TTC549 (cell line): ENCODE results near the gene MPEG1.

Experiments used
- FAIRE-seq: peaks from 2 replicates; lab custom pipeline; 2012; peaks lifted over from hg19 to GRCh38; lab: Jason Lieb, UNC

MPEG1 gene

GRCh38 chr11:59212744-59213631 is at the start of gene MPEG1:
TSS of gene MPEG1 (minus strand) at chr11:59212927. CDS start at chr11:59212865, 62 bp downstream.
- no peak for FAIRE-seq

GRCh38 chr11:59262177-59262818 is 49.6 kb upstream of the MPEG1 start:
- no peak for FAIRE-seq

GRCh38 chr11:59261150-59261549 is 48.4 kb upstream of the MPEG1 start:
- FAIRE-seq: no peak

GRCh38 chr11:59259867-59260475 is 47.2 kb upstream of the MPEG1 start:
- no peak for FAIRE-seq

- FAIRE-seq: no peak
Measured at GRCh38 chr11:59259047-59259446, 46.3 kb upstream of the MPEG1 start.

GRCh38 chr11:59255281-59255680 is 42.6 kb upstream of the MPEG1 start:
- FAIRE-seq: no peak

GRCh38 chr11:59254286-59254685 is 41.6 kb upstream of the MPEG1 start:
- FAIRE-seq: no peak

- FAIRE-seq: no peak
Measured at GRCh38 chr11:59253001-59253400, 40.3 kb upstream of the MPEG1 start.

- FAIRE-seq: no peak
Measured at GRCh38 chr11:59249535-59249934, 36.8 kb upstream of the MPEG1 start.

GRCh38 chr11:59247531-59248227 is 35.0 kb upstream of the MPEG1 start:
- no peak for FAIRE-seq

- no peak for FAIRE-seq
Measured at GRCh38 chr11:59243633-59244032, 30.9 kb upstream of the MPEG1 start.

GRCh38 chr11:59240322-59240721 is 27.6 kb upstream of the MPEG1 start:
- FAIRE-seq: peak; percentile 3

GRCh38 chr11:59226396-59226795 is 13.7 kb upstream of the MPEG1 start:
- FAIRE-seq: no peak

GRCh38 chr11:59225017-59225416 is 12.3 kb upstream of the MPEG1 start:
- FAIRE-seq: no peak

GRCh38 chr11:59224351-59224928 is 11.7 kb upstream of the MPEG1 start:
- no peak for FAIRE-seq

- FAIRE-seq: no peak
Measured at GRCh38 chr11:59223611-59224010, 10.9 kb upstream of the MPEG1 start.

GRCh38 chr11:59223177-59223576 is 10.4 kb upstream of the MPEG1 start:
- FAIRE-seq: no peak

- FAIRE-seq: no peak
Measured at GRCh38 chr11:59222464-59223060, 9.8 kb upstream of the MPEG1 start.

- FAIRE-seq: no peak
Measured at GRCh38 chr11:59221441-59221840, 8.7 kb upstream of the MPEG1 start.

GRCh38 chr11:59219836-59220235 is 7.1 kb upstream of the MPEG1 start:
- no peak for FAIRE-seq

- FAIRE-seq: no peak
Measured at GRCh38 chr11:59218893-59219292, 6.2 kb upstream of the MPEG1 start.

- no peak for FAIRE-seq
Measured at GRCh38 chr11:59218319-59218718, 5.6 kb upstream of the MPEG1 start.
